Raji (cell line): ENCODE results near the gene DNAJA3.

ENCODE experiments used
- POLR2A ChIP-seq: IDR thresholded peaks from 2 replicates; pipeline ENCODE4 v1.6.1; 2011; ENCODE audit warnings: low read depth, low read length, control low read depth; ENCODE audit not compliant: insufficient read depth

Gene DNAJA3

GRCh38 chr16:4465977-4466779 is 40.5 kb downstream of the DNAJA3 start:
- no peak for TF ChIP-seq POLR2A

GRCh38 chr16:4467916-4468315 is 42.2 kb downstream of the DNAJA3 start:
- TF ChIP-seq POLR2A = no peak

- TF ChIP-seq POLR2A = no peak
Observed at GRCh38 chr16:4468972-4469371, 43.3 kb downstream of the DNAJA3 start.

GRCh38 chr16:4471869-4472268 is 46.2 kb downstream of the DNAJA3 start:
- no peak for TF ChIP-seq POLR2A

- TF ChIP-seq POLR2A = no peak
Observed at GRCh38 chr16:4472880-4473279, 47.2 kb downstream of the DNAJA3 start.

GRCh38 chr16:4474192-4474961 is 48.7 kb downstream of the DNAJA3 start, which contains the start of gene NMRAL1:
Gene NMRAL1, minus strand, starts transcription at chr16:4474625. Its CDS starts 493 bp downstream, at chr16:4474132.
- TF ChIP-seq POLR2A = peak; percentile 85

- peak; percentile 99 for TF ChIP-seq POLR2A
Observed at GRCh38 chr16:4475880-4476788, 50.5 kb downstream of the DNAJA3 start, which contains the start of gene HMOX2. Gene HMOX2, plus strand, starts transcription at chr16:4476398. Its CDS starts 29,127 bp downstream, at chr16:4505525.

GRCh38 chr16:4477966-4478365 is 52.3 kb downstream of the DNAJA3 start:
- no peak for TF ChIP-seq POLR2A

- no peak for TF ChIP-seq POLR2A
Observed at GRCh38 chr16:4481526-4481925, 55.9 kb downstream of the DNAJA3 start.

DNA sequence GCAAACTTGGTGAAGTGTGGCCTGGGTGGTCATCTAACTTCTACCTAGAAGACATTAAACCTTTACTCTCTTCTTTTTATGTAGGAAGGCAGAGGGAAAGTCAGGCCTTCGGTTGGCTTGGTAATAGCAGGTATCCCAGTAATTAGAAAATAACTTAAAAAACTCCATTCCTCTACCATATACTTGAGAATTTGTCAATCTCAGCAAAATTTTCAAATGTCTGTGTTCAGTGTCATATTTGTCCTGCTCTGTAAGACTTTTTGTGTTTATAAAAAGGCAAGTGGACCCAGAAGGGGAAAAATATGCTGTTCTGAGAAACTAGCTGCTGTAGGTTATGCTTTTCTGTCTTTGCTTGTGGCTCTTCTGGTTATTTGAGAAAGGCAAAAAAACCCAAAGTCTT is 56.3 kb downstream of the DNAJA3 start:
- TF ChIP-seq POLR2A = no peak

DNA sequence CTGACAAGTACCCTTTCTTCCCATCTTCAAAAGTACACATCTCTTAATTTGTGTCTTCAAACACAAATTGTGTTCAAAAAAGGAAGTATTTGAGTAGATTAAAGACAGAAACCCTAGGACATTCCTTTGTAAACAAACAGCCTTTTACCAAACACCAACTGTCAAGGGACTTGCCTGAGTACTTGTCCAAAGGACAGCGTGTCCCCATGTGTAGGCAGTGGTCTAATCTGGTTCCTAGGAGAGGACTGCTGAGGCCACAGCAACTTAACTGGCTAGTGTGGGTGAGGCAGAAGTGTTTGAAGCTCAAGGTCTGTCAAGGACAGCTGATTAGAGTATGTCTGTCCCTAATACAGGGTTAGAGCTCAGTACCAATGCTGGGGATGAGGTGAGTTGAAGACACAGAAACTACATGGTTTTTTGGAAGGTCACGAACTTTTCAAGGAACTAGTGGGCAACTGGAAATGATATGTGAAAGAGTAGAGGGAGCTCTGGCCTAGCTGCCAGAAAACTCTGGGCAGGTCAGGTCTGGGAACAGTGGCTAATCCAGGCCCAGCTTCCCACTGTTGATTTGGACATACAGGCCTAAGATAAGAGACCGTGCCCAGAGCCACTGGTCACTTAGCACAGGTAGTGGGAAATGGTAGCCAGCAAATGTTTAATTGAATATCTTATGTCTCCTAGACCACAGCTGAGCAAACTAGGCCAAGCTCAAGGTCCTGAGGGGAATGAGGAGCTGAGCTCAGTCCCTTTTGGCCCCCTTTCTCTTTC is 60.6 kb downstream of the DNAJA3 start:
- TF ChIP-seq POLR2A = no peak

- no peak for TF ChIP-seq POLR2A
Observed at GRCh38 chr16:4487955-4488498, 62.4 kb downstream of the DNAJA3 start.

- TF ChIP-seq POLR2A = no peak
Observed at GRCh38 chr16:4488499-4488967, 62.9 kb downstream of the DNAJA3 start.

- no peak for TF ChIP-seq POLR2A
Observed at GRCh38 chr16:4489030-4489429, 63.4 kb downstream of the DNAJA3 start.

DNA sequence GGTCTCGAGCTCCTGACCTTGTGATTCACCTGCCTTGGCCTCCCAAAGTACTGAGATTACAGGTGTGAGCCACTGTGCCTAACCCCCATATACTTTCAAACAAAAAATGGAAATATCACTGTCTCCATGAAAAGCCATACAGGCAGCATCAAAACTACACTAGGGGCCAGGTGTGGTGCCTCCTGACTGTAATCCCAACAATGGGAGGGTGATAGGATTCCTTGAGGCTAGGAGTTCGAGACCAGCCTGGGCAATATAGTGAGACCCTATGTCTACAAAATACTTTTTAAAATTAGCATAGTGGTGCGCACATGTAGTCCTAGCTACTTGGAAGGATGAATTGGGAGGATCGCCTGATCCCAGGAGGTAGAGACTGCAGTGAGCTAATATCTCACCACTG is 66.2 kb downstream of the DNAJA3 start:
- TF ChIP-seq POLR2A = no peak
